Peyer's patch (tissue), 4 donors: Measurements from ENCODE around the gene KPNA4.

Experiments
- POLR2A ChIP-seq, 2 donors: fragments of 450-650 bp; IDR thresholded peaks; one replicate each; pipeline ENCODE4 v1.5.1; 2017; ENCODE audit warnings: antibody characterized with exemption in 2 of 2, mild to moderate bottlenecking in 2 of 2, moderate library complexity in 2 of 2
- TF ChIP-seq, protein P1 (sequence below), 6 experiments: fragments of 450-650 bp in 4 of 6; fragments of 200-600 bp in 2 of 6; sonication (generic) in 1 of 6; IDR thresholded peaks; one replicate each; pipeline ENCODE4 v1.5.1; 2017 to 2019; ENCODE audit warnings: antibody characterized with exemption in 6 of 6, mild to moderate bottlenecking in 3 of 6, moderate library complexity in 1 of 6

DNA sequence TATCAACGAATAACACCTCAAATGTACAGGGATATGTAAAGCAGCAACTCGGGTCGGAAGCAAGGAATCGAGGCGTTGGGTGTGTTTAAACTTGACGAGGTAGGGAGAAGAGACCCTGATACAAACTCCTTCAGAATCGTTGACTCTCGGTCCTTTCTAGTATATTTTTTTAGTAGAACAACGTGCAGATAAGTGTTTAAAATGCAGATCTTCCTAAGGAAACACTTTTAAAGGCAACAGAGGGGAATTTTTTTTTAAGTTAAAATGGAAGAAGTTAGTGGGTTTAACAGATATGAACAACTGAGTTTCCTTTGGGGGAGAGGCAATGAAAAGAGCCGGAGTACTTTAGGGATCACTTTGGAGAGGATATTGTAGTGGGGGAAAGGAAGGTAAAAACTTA is 1.1 kb upstream of the KPNA4 start:
- TF ChIP-seq, protein P1, sequence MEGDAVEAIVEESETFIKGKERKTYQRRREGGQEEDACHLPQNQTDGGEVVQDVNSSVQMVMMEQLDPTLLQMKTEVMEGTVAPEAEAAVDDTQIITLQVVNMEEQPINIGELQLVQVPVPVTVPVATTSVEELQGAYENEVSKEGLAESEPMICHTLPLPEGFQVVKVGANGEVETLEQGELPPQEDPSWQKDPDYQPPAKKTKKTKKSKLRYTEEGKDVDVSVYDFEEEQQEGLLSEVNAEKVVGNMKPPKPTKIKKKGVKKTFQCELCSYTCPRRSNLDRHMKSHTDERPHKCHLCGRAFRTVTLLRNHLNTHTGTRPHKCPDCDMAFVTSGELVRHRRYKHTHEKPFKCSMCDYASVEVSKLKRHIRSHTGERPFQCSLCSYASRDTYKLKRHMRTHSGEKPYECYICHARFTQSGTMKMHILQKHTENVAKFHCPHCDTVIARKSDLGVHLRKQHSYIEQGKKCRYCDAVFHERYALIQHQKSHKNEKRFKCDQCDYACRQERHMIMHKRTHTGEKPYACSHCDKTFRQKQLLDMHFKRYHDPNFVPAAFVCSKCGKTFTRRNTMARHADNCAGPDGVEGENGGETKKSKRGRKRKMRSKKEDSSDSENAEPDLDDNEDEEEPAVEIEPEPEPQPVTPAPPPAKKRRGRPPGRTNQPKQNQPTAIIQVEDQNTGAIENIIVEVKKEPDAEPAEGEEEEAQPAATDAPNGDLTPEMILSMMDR (IDR thresholded peaks at IDR 0.05) = no peak
- no peak for TF ChIP-seq POLR2A (IDR thresholded peaks at IDR 0.05)
